Dedifferentiated amniotic fluid mesenchymal stem cell (primary cell): ENCODE measurements around the gene SYT2.
A peak's percentile ranks its signal among the peaks of the same experiment; 100 is the strongest.
"Not testable (repeated sequence)": the region's sequence is repeated elsewhere in the genome, so short reads cannot be mapped to it uniquely, and the experiment has no call there.

Experiments
- DNase-seq: peaks from one replicate; pipeline ENCODE4 v3.0.0-alpha.2; 2016; ENCODE audit errors: extremely low spot score

SYT2 gene

GRCh38 chr1:202643397-202644218 lies 66.6 kb downstream of the SYT2 start:
- DNase-seq, result no peak

- DNase-seq, result no peak
These were observed 67.5 kb downstream of the SYT2 start for GRCh38 chr1:202642619-202643291.

GRCh38 chr1:202642212-202642611 lies 68.0 kb downstream of the SYT2 start:
- DNase-seq, result no peak

GRCh38 chr1:202639500-202639899 lies 70.8 kb downstream of the SYT2 start:
- no peak for DNase-seq

- not testable (repeated sequence) for DNase-seq
These were observed 71.5 kb downstream of the SYT2 start for GRCh38 chr1:202638701-202639305.

GRCh38 chr1:202638019-202638700 lies 72.1 kb downstream of the SYT2 start:
- DNase-seq, result no peak

- not testable (repeated sequence) for DNase-seq
These were observed 72.8 kb downstream of the SYT2 start for GRCh38 chr1:202637321-202638018.

- DNase-seq, result not testable (repeated sequence)
These were observed 74.1 kb downstream of the SYT2 start for GRCh38 chr1:202636171-202636570.

- DNase-seq, result no peak
These were observed 78.0 kb downstream of the SYT2 start for GRCh38 chr1:202632241-202632640.

GRCh38 chr1:202631076-202631923 lies 79.0 kb downstream of the SYT2 start:
- DNase-seq, result no peak

- DNase-seq, result no peak
These were observed 79.7 kb downstream of the SYT2 start for GRCh38 chr1:202630541-202630940.

- not testable (repeated sequence) for DNase-seq
These were observed 80.2 kb downstream of the SYT2 start for GRCh38 chr1:202630096-202630495.

- DNase-seq, result not testable (repeated sequence)
These were observed 80.9 kb downstream of the SYT2 start for GRCh38 chr1:202629257-202629811.

- DNase-seq, result no peak
These were observed 81.5 kb downstream of the SYT2 start for GRCh38 chr1:202628646-202629215.

GRCh38 chr1:202627841-202628565 lies 82.3 kb downstream of the SYT2 start:
- no peak for DNase-seq

GRCh38 chr1:202627036-202627435 lies 83.2 kb downstream of the SYT2 start:
- DNase-seq, result not testable (repeated sequence)

GRCh38 chr1:202625416-202626360 lies 84.6 kb downstream of the SYT2 start:
- DNase-seq, result peak; percentile 19

- no peak for DNase-seq
These were observed 85.5 kb downstream of the SYT2 start for GRCh38 chr1:202624781-202625108.
